ENCODE data around the gene PAX6.

Gene PAX6

GRCh38 chr11:31810779-31811647, at the start of gene PAX6:
Gene PAX6, minus strand, starts transcription at chr11:31811322. Its CDS starts 4,911 bp downstream, at chr11:31806411.
- TF ChIP-seq NFIC (IDR thresholded peaks at IDR 0.05) (no peak), CEBPB (IDR thresholded peaks at IDR 0.05) (peak; percentile 5; the same call in 1 of the 2 replicates), EP300 (IDR thresholded peaks at IDR 0.05; ENCODE audit: borderline replicate concordance) (no peak; the same call in 1 of the 2 replicates), TAF1 (IDR thresholded peaks at IDR 0.05; ENCODE audit: low read depth) (peak; percentile 63), EGR1 (IDR thresholded peaks at IDR 0.05) (no peak), YY1 (IDR thresholded peaks at IDR 0.05; ENCODE audit: low read depth) (no peak), FOXM1 (IDR thresholded peaks at IDR 0.05; ENCODE audit: borderline replicate concordance, low read depth) (peak; percentile 89), CREB1 (IDR thresholded peaks at IDR 0.05; ENCODE audit: low read depth) (peak; percentile 43; the same call in 1 of the 2 replicates), TEAD4 (IDR thresholded peaks at IDR 0.05) (0 out of 2 replicates have a peak, but pooled peaks have one; percentile 7), ZBTB7A (IDR thresholded peaks at IDR 0.05; ENCODE audit: low read depth) (peak; percentile 86; the same call in 1 of the 2 replicates), RAD21 (IDR thresholded peaks at IDR 0.05; ENCODE audit: low read depth) (no peak)
- TF ChIP-seq, protein P1, sequence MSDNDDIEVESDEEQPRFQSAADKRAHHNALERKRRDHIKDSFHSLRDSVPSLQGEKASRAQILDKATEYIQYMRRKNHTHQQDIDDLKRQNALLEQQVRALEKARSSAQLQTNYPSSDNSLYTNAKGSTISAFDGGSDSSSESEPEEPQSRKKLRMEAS (IDR thresholded peaks at IDR 0.05) = peak; percentile 92
- TF ChIP-seq, protein P2, sequence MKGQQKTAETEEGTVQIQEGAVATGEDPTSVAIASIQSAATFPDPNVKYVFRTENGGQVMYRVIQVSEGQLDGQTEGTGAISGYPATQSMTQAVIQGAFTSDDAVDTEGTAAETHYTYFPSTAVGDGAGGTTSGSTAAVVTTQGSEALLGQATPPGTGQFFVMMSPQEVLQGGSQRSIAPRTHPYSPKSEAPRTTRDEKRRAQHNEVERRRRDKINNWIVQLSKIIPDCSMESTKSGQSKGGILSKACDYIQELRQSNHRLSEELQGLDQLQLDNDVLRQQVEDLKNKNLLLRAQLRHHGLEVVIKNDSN (IDR thresholded peaks at IDR 0.05) = no peak
- TF ChIP-seq, protein P3, sequence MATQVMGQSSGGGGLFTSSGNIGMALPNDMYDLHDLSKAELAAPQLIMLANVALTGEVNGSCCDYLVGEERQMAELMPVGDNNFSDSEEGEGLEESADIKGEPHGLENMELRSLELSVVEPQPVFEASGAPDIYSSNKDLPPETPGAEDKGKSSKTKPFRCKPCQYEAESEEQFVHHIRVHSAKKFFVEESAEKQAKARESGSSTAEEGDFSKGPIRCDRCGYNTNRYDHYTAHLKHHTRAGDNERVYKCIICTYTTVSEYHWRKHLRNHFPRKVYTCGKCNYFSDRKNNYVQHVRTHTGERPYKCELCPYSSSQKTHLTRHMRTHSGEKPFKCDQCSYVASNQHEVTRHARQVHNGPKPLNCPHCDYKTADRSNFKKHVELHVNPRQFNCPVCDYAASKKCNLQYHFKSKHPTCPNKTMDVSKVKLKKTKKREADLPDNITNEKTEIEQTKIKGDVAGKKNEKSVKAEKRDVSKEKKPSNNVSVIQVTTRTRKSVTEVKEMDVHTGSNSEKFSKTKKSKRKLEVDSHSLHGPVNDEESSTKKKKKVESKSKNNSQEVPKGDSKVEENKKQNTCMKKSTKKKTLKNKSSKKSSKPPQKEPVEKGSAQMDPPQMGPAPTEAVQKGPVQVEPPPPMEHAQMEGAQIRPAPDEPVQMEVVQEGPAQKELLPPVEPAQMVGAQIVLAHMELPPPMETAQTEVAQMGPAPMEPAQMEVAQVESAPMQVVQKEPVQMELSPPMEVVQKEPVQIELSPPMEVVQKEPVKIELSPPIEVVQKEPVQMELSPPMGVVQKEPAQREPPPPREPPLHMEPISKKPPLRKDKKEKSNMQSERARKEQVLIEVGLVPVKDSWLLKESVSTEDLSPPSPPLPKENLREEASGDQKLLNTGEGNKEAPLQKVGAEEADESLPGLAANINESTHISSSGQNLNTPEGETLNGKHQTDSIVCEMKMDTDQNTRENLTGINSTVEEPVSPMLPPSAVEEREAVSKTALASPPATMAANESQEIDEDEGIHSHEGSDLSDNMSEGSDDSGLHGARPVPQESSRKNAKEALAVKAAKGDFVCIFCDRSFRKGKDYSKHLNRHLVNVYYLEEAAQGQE (IDR thresholded peaks at IDR 0.05; ENCODE audit: low read depth) = no peak

DNA sequence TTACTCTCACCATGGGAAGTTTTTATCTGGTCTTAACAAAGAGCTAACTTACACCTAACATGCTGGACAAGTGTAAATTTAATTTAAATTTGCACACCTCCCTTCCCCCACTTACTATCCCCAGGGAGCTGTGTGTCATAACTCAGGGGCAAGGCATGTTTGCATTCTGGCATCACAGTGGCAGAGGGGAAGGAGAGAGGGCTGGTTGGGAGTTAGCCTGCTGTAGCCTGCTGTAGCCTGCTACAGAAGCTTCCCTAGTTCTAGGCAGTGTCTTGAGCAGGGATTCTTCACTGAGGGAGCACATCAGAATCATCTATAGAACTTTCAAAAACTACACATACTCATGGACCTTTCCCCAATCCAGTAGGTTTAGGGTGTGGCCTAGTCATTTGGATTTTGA, 49.3 kb upstream of the PAX6 start:
- TF ChIP-seq RAD21 (IDR thresholded peaks at IDR 0.05; ENCODE audit: low read depth) = no peak
- no peak for TF ChIP-seq TEAD4 (IDR thresholded peaks at IDR 0.05)
- TF ChIP-seq, protein P2 (IDR thresholded peaks at IDR 0.05) = no peak
- TF ChIP-seq TAF1 (IDR thresholded peaks at IDR 0.05; ENCODE audit: low read depth) = no peak
- no peak for TF ChIP-seq EP300 (IDR thresholded peaks at IDR 0.05; ENCODE audit: borderline replicate concordance)
- no peak for TF ChIP-seq CREB1 (IDR thresholded peaks at IDR 0.05; ENCODE audit: low read depth)
- no peak for TF ChIP-seq FOXM1 (IDR thresholded peaks at IDR 0.05; ENCODE audit: borderline replicate concordance, low read depth)
- TF ChIP-seq, protein P3 (IDR thresholded peaks at IDR 0.05; ENCODE audit: low read depth) = no peak
- no peak for TF ChIP-seq TCF12 (IDR thresholded peaks at IDR 0.05; ENCODE audit: low read depth)
- no peak for TF ChIP-seq EGR1 (IDR thresholded peaks at IDR 0.05)
- TF ChIP-seq, protein P1 (IDR thresholded peaks at IDR 0.05) = no peak
- TF ChIP-seq YY1 (IDR thresholded peaks at IDR 0.05; ENCODE audit: low read depth) = no peak
- no peak for TF ChIP-seq ZBTB7A (IDR thresholded peaks at IDR 0.05; ENCODE audit: low read depth)
- no peak for TF ChIP-seq NFIC (IDR thresholded peaks at IDR 0.05)
- TF ChIP-seq CEBPB (IDR thresholded peaks at IDR 0.05) = no peak

DNA sequence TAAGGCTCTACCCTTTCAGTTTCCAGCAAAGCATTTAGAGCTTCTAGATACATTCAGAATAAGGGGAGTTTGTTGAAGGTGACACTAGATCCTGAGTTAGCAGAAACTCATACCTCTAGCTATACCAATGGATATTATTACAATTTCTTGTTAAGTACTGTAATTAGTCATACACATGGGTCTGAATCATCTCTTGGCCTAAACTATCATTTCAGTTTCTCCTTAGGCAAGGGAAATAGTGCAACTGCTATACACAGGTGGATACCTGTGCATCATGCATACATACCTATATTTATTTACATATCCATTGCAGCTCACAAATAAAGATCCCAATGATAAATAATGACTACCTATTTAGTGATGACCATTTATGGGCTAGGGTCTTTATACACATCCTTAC, 45.1 kb upstream of the PAX6 start:
- TF ChIP-seq, protein P1 (IDR thresholded peaks at IDR 0.05) = no peak
- TF ChIP-seq, protein P2 (IDR thresholded peaks at IDR 0.05) = no peak
- TF ChIP-seq RAD21 (IDR thresholded peaks at IDR 0.05; ENCODE audit: low read depth) (no peak), FOXM1 (IDR thresholded peaks at IDR 0.05; ENCODE audit: borderline replicate concordance, low read depth) (no peak)

- TF ChIP-seq CREB1 (IDR thresholded peaks at IDR 0.05; ENCODE audit: low read depth) = no peak
- no peak for TF ChIP-seq FOXM1 (IDR thresholded peaks at IDR 0.05; ENCODE audit: borderline replicate concordance, low read depth)
- TF ChIP-seq TEAD4 (IDR thresholded peaks at IDR 0.05) = no peak
- TF ChIP-seq, protein P1 (IDR thresholded peaks at IDR 0.05) = no peak
- TF ChIP-seq, protein P2 (IDR thresholded peaks at IDR 0.05) = no peak
- no peak for TF ChIP-seq YY1 (IDR thresholded peaks at IDR 0.05; ENCODE audit: low read depth)
- TF ChIP-seq, protein P3 (IDR thresholded peaks at IDR 0.05; ENCODE audit: low read depth) = no peak
- TF ChIP-seq ZBTB7A (IDR thresholded peaks at IDR 0.05; ENCODE audit: low read depth) = no peak
- TF ChIP-seq RAD21 (IDR thresholded peaks at IDR 0.05; ENCODE audit: low read depth) = no peak
These were observed 44.3 kb upstream of the PAX6 start for GRCh38 chr11:31855466-31855865.
